HL-60 (cell line): Measurements from ENCODE around the gene GABRB3.

Experiments
- DNase-seq, 2 experiments: peaks; one replicate each; pipeline ENCODE4 v3.0.0-alpha.2; 2010 to 2020; ENCODE audit warnings: low read depth in 1 of 2, low spot score in 1 of 2
- H3K27ac ChIP-seq: fragments of 250-450 bp; sonication (Bioruptor Pico); replicated peaks from 2 replicates; pipeline ENCODE4 v1.5.1; 2020; ENCODE audit warnings: mild to moderate bottlenecking, moderate library complexity
- H3K27me3 ChIP-seq: fragments of 250-450 bp; sonication (Bioruptor Pico); 2 replicates; pipeline ENCODE4 v1.5.1; 2021; ENCODE audit warnings: mild to moderate bottlenecking, moderate library complexity; ENCODE audit not compliant: insufficient read depth, poor library complexity, severe bottlenecking
- H3K4me3 ChIP-seq: replicated peaks from 2 replicates; pipeline ENCODE4 v1.5.1; 2011; ENCODE audit warnings: mild to moderate bottlenecking, control low read depth, low read length; ENCODE audit not compliant: insufficient read depth
- GABPA ChIP-seq: IDR thresholded peaks from 2 replicates; pipeline ENCODE4 v1.6.1; 2012; ENCODE audit warnings: low read depth
- POLR2AphosphoS5 ChIP-seq: IDR thresholded peaks from 2 replicates; pipeline ENCODE4 v1.6.1; 2012; ENCODE audit warnings: low read depth
- REST ChIP-seq: IDR thresholded peaks from 2 replicates; pipeline ENCODE4 v1.6.1; 2012; ENCODE audit warnings: low read depth; ENCODE audit not compliant: insufficient replicate concordance
- SPI1 ChIP-seq: IDR thresholded peaks from 2 replicates; pipeline ENCODE4 v1.6.1; 2012; ENCODE audit warnings: low read depth, mild to moderate bottlenecking, borderline replicate concordance
- TF ChIP-seq, protein P1 (sequence below): IDR thresholded peaks from one replicate; pipeline ENCODE4 v1.5.1; 2011; ENCODE audit warnings: low read length, control low read depth, inconsistent platforms; ENCODE audit not compliant: insufficient read depth

The GABRB3 gene

GRCh38 chr15:26639966-26640365 is 132.9 kb downstream of the GABRB3 start:
- Histone ChIP-seq H3K4me3 (no peak overlapping the region), H3K27ac (no peak overlapping the region), H3K27me3 (no peaks in the 10 kb centered on the region)
- DNase-seq, result no peak
- TF ChIP-seq, protein P1, sequence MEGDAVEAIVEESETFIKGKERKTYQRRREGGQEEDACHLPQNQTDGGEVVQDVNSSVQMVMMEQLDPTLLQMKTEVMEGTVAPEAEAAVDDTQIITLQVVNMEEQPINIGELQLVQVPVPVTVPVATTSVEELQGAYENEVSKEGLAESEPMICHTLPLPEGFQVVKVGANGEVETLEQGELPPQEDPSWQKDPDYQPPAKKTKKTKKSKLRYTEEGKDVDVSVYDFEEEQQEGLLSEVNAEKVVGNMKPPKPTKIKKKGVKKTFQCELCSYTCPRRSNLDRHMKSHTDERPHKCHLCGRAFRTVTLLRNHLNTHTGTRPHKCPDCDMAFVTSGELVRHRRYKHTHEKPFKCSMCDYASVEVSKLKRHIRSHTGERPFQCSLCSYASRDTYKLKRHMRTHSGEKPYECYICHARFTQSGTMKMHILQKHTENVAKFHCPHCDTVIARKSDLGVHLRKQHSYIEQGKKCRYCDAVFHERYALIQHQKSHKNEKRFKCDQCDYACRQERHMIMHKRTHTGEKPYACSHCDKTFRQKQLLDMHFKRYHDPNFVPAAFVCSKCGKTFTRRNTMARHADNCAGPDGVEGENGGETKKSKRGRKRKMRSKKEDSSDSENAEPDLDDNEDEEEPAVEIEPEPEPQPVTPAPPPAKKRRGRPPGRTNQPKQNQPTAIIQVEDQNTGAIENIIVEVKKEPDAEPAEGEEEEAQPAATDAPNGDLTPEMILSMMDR, result no peak
- no peak for TF ChIP-seq REST
- no peak for TF ChIP-seq SPI1
- no peak for TF ChIP-seq GABPA
- TF ChIP-seq POLR2AphosphoS5, result no peak

DNA sequence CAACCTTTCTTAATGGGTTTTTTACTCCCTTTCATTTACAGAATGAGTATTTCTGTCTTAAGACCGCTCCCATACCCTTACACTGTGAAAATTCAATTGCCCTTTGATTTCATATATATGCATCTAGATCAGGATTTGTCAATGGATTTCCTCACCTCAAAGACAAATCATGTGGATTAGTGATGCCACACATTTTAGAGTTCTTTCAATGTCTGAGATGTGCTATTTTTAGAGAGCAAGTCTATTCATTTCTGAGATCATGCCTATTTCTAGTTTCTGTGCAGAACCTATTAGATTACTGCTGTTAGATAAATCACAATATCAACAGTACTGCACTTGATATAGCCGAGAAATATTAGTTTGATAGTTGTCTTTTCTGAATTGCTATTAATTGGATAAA is 137.3 kb downstream of the GABRB3 start:
- TF ChIP-seq REST (no peak), POLR2AphosphoS5 (no peak), GABPA (no peak), SPI1 (no peak)
- TF ChIP-seq, protein P1, result no peak
- Histone ChIP-seq H3K27me3 (no peaks in the 10 kb centered on the region), H3K27ac (no peak overlapping the region), H3K4me3 (no peak overlapping the region)
- no peak for DNase-seq

- TF ChIP-seq, protein P1, result no peak
- no peak for TF ChIP-seq SPI1
- no peak for TF ChIP-seq POLR2AphosphoS5
- TF ChIP-seq GABPA, result no peak
- no peak for TF ChIP-seq REST
- Histone ChIP-seq H3K27ac (no peak overlapping the region), H3K4me3 (no peak overlapping the region), H3K27me3 (no peaks in the 10 kb centered on the region)
- no peak for DNase-seq
Observed at GRCh38 chr15:26635105-26635504, 137.8 kb downstream of the GABRB3 start.
